ENCODE results near the gene PAGR1.

PAGR1 gene

DNA sequence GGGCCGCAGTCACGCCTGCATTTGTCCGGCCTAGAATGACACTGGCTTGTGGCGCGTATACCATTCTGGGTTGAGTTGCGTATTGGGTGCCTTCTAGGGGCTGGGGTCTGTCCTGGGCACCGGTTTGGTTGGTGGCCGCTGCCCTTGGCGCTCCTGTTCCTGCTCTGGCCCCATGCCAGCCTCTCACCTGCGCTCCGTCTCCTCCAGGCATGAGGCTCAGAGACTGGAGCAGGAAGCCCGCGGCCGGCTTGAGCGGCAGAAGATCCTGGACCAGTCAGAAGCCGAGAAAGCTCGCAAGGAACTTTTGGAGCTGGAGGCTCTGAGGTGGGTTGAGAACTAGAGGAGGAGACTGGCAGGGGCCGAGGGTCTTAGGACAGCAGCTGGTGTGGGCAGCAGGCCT lies 29.7 kb downstream of the PAGR1 start:
- FAIRE-seq (no peak), DNase-seq (ENCODE audit: insufficient read length) (no peak)
- TF ChIP-seq TAF1 (IDR thresholded peaks at IDR 0.05; ENCODE audit: borderline replicate concordance, low read depth, low read length) (no peak), POLR2A (IDR thresholded peaks at IDR 0.05; ENCODE audit: low read depth, low read length) (no peak), POLR2AphosphoS5 (IDR thresholded peaks at IDR 0.05; ENCODE audit: low read depth, low read length) (no peak)

DNA sequence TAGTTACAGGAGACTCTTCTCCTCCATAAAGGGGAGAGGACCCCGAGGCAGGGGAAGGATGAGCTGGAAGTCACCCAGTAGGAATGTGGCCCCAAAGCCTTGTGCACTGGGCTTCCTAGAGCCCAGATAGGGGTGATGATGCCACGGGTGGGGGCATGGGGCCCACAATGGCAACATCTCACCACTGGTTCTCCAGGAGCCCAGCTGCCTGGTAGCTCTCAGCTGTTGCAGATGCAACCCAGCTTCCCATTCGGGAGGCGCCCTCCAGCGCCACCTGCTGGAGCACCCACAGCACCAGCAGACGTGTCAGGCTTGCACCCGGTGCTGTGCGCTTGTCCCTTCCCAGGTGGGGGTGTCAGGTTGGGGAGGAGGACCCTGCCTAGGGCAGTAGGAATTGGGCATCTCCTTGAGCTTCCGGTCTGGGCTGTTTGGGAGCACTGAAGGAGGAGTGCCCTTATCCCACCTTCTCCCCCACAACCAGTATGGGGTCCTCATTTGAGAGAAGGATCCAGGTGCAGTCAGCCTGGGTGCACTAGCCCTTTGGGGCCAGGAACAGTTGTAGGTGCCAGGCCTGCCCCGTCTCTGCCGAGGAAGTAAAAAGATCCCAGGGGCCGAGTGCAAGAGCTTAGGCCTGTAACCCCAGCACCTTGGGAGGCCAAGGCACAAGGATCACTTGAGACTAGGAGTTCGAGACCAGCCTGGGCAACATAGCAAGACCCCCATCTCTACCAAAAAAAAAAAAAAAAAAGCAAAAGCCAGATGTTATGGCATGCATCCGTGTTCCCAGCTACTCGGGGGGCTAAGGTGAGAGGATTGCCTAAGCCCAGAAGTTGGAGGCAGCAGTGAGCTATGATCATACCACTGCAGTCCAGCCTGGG lies 32.7 kb downstream of the PAGR1 start:
- FAIRE-seq (peak; percentile 5), DNase-seq (ENCODE audit: insufficient read length) (peak; percentile 78)
- TF ChIP-seq POLR2AphosphoS5 (IDR thresholded peaks at IDR 0.05; ENCODE audit: low read depth, low read length) (no peak), POLR2A (IDR thresholded peaks at IDR 0.05; ENCODE audit: low read depth, low read length) (no peak)

DNA sequence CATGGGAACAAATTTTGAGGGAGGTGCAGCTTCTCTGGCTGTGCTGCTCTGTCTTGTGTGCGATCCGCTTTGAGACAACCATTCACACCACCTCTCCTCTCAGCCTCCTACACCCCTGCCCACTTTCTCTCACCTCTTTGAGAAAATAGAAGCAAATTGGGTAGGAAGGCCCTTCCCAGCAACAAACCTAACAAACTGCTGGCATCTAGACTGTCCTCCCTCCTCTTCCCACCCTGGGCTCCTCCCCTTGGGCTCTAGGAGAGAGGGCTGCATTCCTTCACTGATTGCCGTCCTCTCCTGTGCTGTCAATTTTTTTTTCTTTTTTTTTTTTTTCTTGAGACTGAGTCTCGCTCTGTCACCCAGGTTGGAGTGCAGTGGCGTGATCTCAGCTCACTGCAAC lies 33.6 kb downstream of the PAGR1 start:
- no peak for DNase-seq (ENCODE audit: insufficient read length)
- TF ChIP-seq POLR2AphosphoS5 (IDR thresholded peaks at IDR 0.05; ENCODE audit: low read depth, low read length) (no peak), TAF1 (IDR thresholded peaks at IDR 0.05; ENCODE audit: borderline replicate concordance, low read depth, low read length) (no peak), POLR2A (IDR thresholded peaks at IDR 0.05; ENCODE audit: low read depth, low read length) (no peak)
- FAIRE-seq: no peak

DNA sequence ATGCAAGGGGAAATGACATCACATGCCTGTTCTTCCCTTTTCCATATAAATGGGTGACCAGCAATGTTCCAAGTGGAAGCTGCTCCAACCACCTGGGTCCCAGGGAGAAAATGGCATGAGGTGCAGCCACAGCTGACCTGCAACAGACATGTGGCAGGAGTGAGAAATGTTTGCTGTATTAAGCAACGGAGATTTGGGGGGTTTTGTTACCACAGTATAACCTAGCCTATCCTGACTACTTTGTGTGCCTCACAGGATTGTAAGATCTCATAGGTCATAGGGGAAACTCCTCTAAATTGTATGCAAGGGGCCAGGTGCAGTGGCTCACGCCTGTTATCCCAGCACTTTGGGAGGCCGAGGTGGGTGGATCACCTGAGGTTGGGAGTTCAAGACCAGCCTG lies 35.0 kb downstream of the PAGR1 start:
- DNase-seq (ENCODE audit: insufficient read length) (no peak), FAIRE-seq (no peak)
- TF ChIP-seq POLR2A (IDR thresholded peaks at IDR 0.05; ENCODE audit: low read depth, low read length): no peak
- TF ChIP-seq TAF1 (IDR thresholded peaks at IDR 0.05; ENCODE audit: borderline replicate concordance, low read depth, low read length): no peak
- no peak for TF ChIP-seq POLR2AphosphoS5 (IDR thresholded peaks at IDR 0.05; ENCODE audit: low read depth, low read length)

DNA sequence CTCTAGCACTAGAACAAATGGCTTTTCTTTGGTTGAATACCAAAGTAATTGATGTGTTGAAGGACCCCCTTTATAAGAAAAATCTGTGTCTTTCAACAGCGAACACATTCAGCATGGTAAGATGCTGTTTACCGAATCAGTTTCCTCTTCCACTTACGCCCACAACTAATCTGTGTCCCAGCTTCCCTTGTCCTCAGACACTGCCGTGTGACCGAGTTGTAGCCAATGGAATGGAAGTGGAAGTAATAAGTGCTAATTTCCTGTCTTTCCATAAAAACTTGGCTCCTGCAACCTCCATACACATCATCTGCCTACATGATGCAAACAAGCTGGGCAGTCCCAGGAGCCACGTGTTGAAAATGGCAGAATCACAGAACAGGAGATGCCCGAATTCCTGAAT lies 36.7 kb downstream of the PAGR1 start:
- TF ChIP-seq TAF1 (IDR thresholded peaks at IDR 0.05; ENCODE audit: borderline replicate concordance, low read depth, low read length): no peak
- FAIRE-seq: no peak
- no peak for DNase-seq (ENCODE audit: insufficient read length)

DNA sequence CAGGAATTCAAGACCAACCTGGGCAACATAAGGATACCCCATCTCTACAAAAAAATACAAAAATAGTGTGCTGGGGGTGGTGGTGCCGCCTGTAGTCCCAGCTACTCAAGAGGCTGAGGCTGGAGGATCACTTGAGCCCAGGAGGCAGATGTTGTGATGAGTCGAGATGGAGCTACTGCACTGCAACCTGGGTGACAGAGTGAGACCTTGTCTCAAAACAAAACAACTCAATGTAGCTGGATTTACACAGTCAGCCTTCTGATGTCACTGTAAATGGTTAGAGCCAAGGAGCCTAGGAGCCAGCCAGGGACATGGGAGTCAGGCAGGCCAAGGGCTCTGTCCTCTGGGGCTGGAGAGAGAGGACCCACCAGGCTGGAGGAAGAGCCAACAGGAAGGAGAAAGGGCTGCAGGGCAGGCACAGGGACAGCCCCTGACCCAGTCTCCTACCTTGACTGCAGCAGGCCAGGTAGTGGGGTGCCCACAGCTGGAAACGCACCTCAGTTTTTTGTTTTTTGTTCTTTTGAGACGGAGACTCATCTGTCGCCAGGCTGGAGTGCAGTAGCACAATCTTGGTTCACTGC lies 38.7 kb downstream of the PAGR1 start:
- TF ChIP-seq TAF1 (IDR thresholded peaks at IDR 0.05; ENCODE audit: borderline replicate concordance, low read depth, low read length) (no peak), POLR2AphosphoS5 (IDR thresholded peaks at IDR 0.05; ENCODE audit: low read depth, low read length) (no peak), POLR2A (IDR thresholded peaks at IDR 0.05; ENCODE audit: low read depth, low read length) (no peak)
- DNase-seq (ENCODE audit: insufficient read length) (no peak), FAIRE-seq (no peak)

DNA sequence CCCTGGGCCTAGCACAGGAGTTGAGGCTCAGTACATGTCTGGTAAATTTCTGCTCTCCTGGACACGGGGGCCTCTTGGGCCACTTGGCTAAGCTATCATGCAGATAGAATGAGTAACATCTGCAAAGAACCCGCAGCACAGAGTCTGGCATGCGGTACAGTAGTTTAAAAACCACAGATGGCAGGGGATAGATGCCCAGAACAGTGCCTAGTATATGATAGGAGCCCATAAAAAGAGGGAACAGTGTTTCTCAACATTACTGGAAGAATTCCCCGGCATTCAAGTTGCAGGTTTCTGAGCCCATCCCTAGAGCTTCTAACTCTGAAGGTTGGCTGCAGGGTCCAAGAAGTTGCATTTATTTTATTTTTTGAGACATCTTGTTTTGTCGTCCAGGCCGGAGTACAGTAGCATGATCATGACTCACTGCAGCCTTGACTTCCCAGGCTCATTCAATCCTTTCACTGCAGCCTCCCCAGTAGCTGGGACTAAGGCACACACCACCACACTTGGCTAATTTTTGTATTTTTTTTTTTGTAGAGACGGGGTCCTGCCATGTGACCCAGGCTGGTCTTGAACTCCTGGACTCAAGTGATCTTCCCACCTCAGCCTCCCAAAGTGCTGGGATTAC lies 41.3 kb downstream of the PAGR1 start:
- DNase-seq (ENCODE audit: insufficient read length): no peak
- TF ChIP-seq TAF1 (IDR thresholded peaks at IDR 0.05; ENCODE audit: borderline replicate concordance, low read depth, low read length): no peak
- no peak for TF ChIP-seq POLR2A (IDR thresholded peaks at IDR 0.05; ENCODE audit: low read depth, low read length)
- TF ChIP-seq POLR2AphosphoS5 (IDR thresholded peaks at IDR 0.05; ENCODE audit: low read depth, low read length): no peak
- FAIRE-seq: no peak

DNA sequence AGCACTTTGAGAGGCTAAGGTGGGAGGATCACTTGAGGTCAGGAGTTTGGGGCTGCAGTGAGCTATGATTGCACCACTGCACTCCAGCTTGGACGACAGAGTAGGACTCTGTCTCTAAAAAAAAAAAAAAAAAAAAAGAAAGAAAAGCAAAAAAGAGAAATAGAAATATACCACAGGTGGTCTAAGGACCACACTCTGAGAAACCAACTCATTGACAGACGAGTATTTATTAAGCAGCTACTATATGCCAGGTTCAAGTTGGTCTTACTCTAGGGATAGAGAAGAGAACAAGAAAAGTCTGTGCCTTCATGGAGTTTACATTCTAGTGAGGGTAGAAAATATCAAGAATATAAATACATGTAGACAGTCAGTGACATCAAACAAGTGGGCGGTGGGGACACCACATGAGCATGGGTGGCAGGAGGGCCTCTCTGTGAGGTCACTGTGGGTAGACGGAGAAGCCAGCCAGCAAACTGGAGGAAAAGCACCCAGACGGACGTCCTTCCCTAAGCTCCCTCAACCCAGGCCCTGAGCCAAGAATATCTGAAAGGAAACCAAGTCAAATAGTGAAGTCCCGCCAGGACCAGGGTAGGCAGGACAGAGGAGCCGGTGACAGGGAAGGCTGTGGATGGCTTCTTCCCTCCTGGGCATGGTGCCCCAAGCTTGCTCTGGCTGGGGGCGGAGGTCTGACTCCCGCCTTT lies 42.3 kb downstream of the PAGR1 start:
- DNase-seq (ENCODE audit: insufficient read length) (no peak), FAIRE-seq (no peak)
- no peak for TF ChIP-seq POLR2A (IDR thresholded peaks at IDR 0.05; ENCODE audit: low read depth, low read length)
- TF ChIP-seq POLR2AphosphoS5 (IDR thresholded peaks at IDR 0.05; ENCODE audit: low read depth, low read length): no peak
- no peak for TF ChIP-seq TAF1 (IDR thresholded peaks at IDR 0.05; ENCODE audit: borderline replicate concordance, low read depth, low read length)

DNA sequence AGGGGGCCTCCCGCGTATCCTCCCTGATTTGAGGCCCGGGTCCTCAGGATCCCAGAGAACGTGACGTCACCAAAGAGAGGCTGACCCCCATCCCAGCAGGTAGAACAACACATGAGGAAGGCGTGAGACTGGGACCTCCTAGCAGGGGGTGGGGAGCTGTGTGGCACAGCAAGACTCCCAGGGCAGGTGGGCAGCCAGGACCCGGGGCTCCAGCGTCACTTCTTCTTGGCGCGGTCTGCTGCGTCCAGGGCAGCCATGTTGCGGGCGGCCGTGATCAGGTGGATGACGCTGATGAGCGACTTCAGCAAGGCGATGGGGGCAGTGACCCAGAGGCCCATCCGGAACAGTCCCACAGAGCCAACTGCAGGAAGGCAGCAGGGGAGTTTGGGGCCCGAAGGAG lies 43.0 kb downstream of the PAGR1 start:
- TF ChIP-seq POLR2A (IDR thresholded peaks at IDR 0.05; ENCODE audit: low read depth, low read length) (no peak), POLR2AphosphoS5 (IDR thresholded peaks at IDR 0.05; ENCODE audit: low read depth, low read length) (no peak), TAF1 (IDR thresholded peaks at IDR 0.05; ENCODE audit: borderline replicate concordance, low read depth, low read length) (no peak)
- no peak for DNase-seq (ENCODE audit: insufficient read length)
- FAIRE-seq: no peak

DNA sequence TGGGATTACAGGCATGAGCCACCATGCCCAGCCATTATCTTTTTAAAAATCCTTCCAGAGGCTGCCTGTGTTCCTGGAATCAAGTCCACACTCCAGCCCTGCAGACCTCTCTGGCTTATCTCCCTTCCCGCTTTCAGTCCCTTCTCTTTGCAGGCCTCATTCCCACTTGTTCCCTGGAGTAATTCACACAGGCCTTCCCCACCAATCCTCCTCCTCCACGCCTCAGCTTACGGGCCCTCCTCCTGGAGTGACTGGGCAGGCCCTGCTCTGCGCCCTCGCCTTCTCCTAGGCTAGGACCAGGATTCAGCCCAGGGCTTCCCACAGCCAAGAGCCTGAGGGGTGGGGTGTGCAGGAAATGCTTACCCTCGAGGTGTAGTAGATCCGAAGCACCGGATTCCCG lies 44.3 kb downstream of the PAGR1 start:
- FAIRE-seq (no peak), DNase-seq (ENCODE audit: insufficient read length) (no peak)
- TF ChIP-seq POLR2A (IDR thresholded peaks at IDR 0.05; ENCODE audit: low read depth, low read length) (no peak), POLR2AphosphoS5 (IDR thresholded peaks at IDR 0.05; ENCODE audit: low read depth, low read length) (no peak), TAF1 (IDR thresholded peaks at IDR 0.05; ENCODE audit: borderline replicate concordance, low read depth, low read length) (no peak)

DNA sequence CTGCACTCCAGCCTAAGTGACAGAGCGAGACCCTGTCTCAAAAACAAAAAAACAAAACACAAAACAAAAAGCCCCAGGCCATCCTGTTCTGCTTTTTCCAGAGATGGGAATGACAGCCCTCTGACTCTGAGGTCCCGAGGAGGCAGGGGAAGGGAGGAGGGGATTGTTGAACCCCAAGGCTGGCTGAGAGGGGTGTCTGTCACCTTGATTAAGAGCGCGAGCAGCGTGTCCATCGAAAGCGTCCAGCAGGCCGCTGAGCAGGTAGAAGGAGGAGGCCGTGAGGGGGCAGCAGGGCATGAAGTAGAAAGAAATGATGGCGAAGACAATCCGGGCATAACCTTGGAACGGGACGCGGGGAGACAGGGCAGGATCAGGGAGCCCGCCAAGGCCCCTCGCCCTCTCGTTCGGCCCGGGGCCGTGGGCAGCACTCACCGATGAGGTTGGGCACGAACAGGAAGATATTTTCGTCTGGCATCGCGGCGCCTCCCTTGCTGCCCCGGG lies 46.5 kb downstream of the PAGR1 start:
- peak; percentile 58 for FAIRE-seq
- TF ChIP-seq POLR2AphosphoS5 (IDR thresholded peaks at IDR 0.05; ENCODE audit: low read depth, low read length) (no peak), TAF1 (IDR thresholded peaks at IDR 0.05; ENCODE audit: borderline replicate concordance, low read depth, low read length) (no peak), POLR2A (IDR thresholded peaks at IDR 0.05; ENCODE audit: low read depth, low read length) (no peak)
- no peak for DNase-seq (ENCODE audit: insufficient read length)

All from GM12892 (cell line).